Thyroid gland (tissue), 4 donors: Measurements from ENCODE around the gene ATP6V0D1. TPM values are rescaled to one million over a fixed set of nuclear protein-coding genes. Genes with fewer than 3 reads are reported as not detected.

Experiments used
- DNase-seq, 2 donors: peaks; one replicate each; pipeline ENCODE4 v3.0.0-alpha.2; 2019
- H3K27ac ChIP-seq, 3 donors: fragments of 200-600 bp; sonication (generic); 1 replicate in 2 of 3; 2 replicates in 1 of 3; pipeline ENCODE4 v1.5.1; 2016 to 2019; ENCODE audit warnings: mild to moderate bottlenecking in 1 of 3, moderate library complexity in 1 of 3
- H3K27me3 ChIP-seq: fragments of 200-600 bp; sonication (generic); one replicate; pipeline ENCODE4 v1.5.1; 2019
- H3K36me3 ChIP-seq, 2 donors: fragments of 200-600 bp; sonication (generic); one replicate each; pipeline ENCODE4 v1.5.1; 2016 to 2019
- H3K4me1 ChIP-seq, 2 donors: fragments of 200-600 bp; sonication (generic); one replicate each; pipeline ENCODE4 v1.5.1; 2017 to 2019
- H3K4me3 ChIP-seq, 3 donors: fragments of 200-600 bp; sonication (generic); replicated peaks in 1 of 3; 1 replicate in 2 of 3; 2 replicates in 1 of 3; pipeline ENCODE4 v1.5.1; 2016; ENCODE audit warnings: mild to moderate bottlenecking in 1 of 3
- H3K9me3 ChIP-seq: fragments of 200-600 bp; sonication (generic); one replicate; pipeline ENCODE4 v1.5.1; 2017
- CTCF ChIP-seq, 6 experiments: fragments of 200-600 bp in 3 of 6; fragments of 450-650 bp in 3 of 6; sonication (generic) in 3 of 6; IDR thresholded peaks; one replicate each; pipeline ENCODE4 v1.5.1; 2016 to 2019; ENCODE audit warnings: antibody characterized with exemption in 6 of 6, mild to moderate bottlenecking in 2 of 6, inconsistent platforms in 1 of 6, moderate library complexity in 1 of 6
- POLR2A ChIP-seq, 2 donors: fragments of 450-650 bp; IDR thresholded peaks; one replicate each; pipeline ENCODE4 v1.6.1; 2017; ENCODE audit warnings: antibody characterized with exemption in 2 of 2, mild to moderate bottlenecking in 2 of 2, moderate library complexity in 1 of 2
- WGBS, 2 donors: methylation state at CpG; one replicate each; pipeline ENCODE4 v1.1.5; 2017; 5-methylcytosine and 5-hydroxymethylcytosine counted together
- intact Hi-C: fragments of 100-400 bp; cut with DNase I; formaldehyde crosslinking; loops from one replicate; pipeline ENCODE4 v1.15.1; 2023
- total RNA-seq, 4 donors: library from RNA; depleted of rRNA; stranded (reverse); fragments of >200 nt; gene quantifications; one replicate each; pipeline ENCODE4 v1.2.3, GENCODE V29; 2016

The ATP6V0D1 gene
- total RNA-seq, 4 donors from 2014 or later, result 110 to 238 (median 142) TPM

- Histone ChIP-seq H3K27ac (peak overlapping the region; percentile 57 to 96 (median 77)), H3K4me3 (no peak overlapping the region), H3K9me3 (no peaks in the 10 kb centered on the region), H3K27me3 (no peaks in the 10 kb centered on the region), H3K4me1 (peaks cover 25 to 46% of the 10 kb centered on the region in 2 donors), H3K36me3 (no peaks in the 10 kb centered on the region)
- no peak for TF ChIP-seq CTCF (IDR thresholded peaks at IDR 0.05)
- no peak for TF ChIP-seq POLR2A (IDR thresholded peaks at IDR 0.05)
- WGBS, 2 donors, result 24 to 26% methylated on average over 5 of the region's 5 CpGs
- DNase-seq, result no peak
- intact Hi-C loops, result no loop called here
Measured at GRCh38 chr16:67424261-67424615, 56.7 kb downstream of the ATP6V0D1 start.

- H3K27me3 ChIP-seq, result no peaks in the 10 kb centered on the region
- intact Hi-C loops, result no loop called here
- WGBS, 2 donors, result 35 to 37% methylated on average over 9 of the region's 9 CpGs
- no peaks in the 10 kb centered on the region for H3K9me3 ChIP-seq
- DNase-seq, result peak in 1 of 2 donors; percentile 63
- H3K4me3 ChIP-seq, result no peak overlapping the region
- H3K27ac ChIP-seq, result peak overlapping the region; percentile 57 to 96 (median 77)
- TF ChIP-seq CTCF (IDR thresholded peaks at IDR 0.05) (no peak), POLR2A (IDR thresholded peaks at IDR 0.05) (no peak)
- no peaks in the 10 kb centered on the region for H3K36me3 ChIP-seq
- H3K4me1 ChIP-seq, result peaks cover 25 to 42% of the 10 kb centered on the region in 2 donors
Measured at GRCh38 chr16:67423611-67424260, 57.2 kb downstream of the ATP6V0D1 start.

- Histone ChIP-seq H3K9me3 (no peaks in the 10 kb centered on the region), H3K4me3 (no peak overlapping the region), H3K27me3 (no peaks in the 10 kb centered on the region), H3K27ac (peak overlapping the region in 1 of 3 donors; percentile 96), H3K36me3 (no peaks in the 10 kb centered on the region), H3K4me1 (peaks cover 21 to 34% of the 10 kb centered on the region in 2 donors)
- TF ChIP-seq CTCF (IDR thresholded peaks at IDR 0.05), result no peak
- TF ChIP-seq POLR2A (IDR thresholded peaks at IDR 0.05), result no peak
- 85 to 93% methylated on average over 5 of the region's 5 CpGs for WGBS, 2 donors
- intact Hi-C loops, result no loop called here
- DNase-seq, result no peak
Measured at GRCh38 chr16:67423015-67423414, 57.9 kb downstream of the ATP6V0D1 start.

DNA sequence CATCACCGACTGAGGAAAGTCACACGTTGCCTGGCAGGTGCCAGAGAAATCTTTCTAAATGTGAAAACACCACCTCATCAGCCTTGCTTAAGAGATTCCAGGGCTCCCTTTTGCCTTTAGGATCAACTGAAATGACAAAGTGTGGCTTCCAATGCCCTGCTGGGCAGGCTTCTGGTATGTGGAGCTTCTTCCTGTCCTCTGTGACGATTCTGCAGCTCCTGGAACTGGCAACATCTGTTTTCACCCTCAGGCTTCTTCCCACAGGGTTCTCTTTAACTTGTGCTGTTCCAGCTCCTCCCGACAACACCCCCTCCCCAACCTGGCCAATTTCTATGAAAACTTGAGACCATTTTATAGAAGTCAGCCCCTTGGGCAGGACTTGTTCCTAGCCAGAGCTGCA lies 59.9 kb downstream of the ATP6V0D1 start:
- 81 to 97% methylated on average over 4 of the region's 4 CpGs for WGBS, 2 donors
- Histone ChIP-seq H3K27me3 (no peaks in the 10 kb centered on the region), H3K36me3 (no peaks in the 10 kb centered on the region), H3K9me3 (no peaks in the 10 kb centered on the region), H3K4me1 (peaks cover 25 to 30% of the 10 kb centered on the region in 2 donors), H3K4me3 (no peak overlapping the region), H3K27ac (no peak overlapping the region)
- intact Hi-C loops, result no loop called here
- DNase-seq, result no peak
- TF ChIP-seq CTCF (IDR thresholded peaks at IDR 0.05) (no peak), POLR2A (IDR thresholded peaks at IDR 0.05) (no peak)

- intact Hi-C loops, result no loop called here
- H3K4me1 ChIP-seq, result peaks cover 24 to 28% of the 10 kb centered on the region in 2 donors
- H3K27ac ChIP-seq, result no peak overlapping the region
- no peaks in the 10 kb centered on the region for H3K36me3 ChIP-seq
- no peaks in the 10 kb centered on the region for H3K27me3 ChIP-seq
- H3K9me3 ChIP-seq, result no peaks in the 10 kb centered on the region
- no peak for DNase-seq
- 84 to 90% methylated on average over 3 of the region's 3 CpGs for WGBS, 2 donors
- no peak for TF ChIP-seq CTCF (IDR thresholded peaks at IDR 0.05)
- no peak for TF ChIP-seq POLR2A (IDR thresholded peaks at IDR 0.05)
- no peak overlapping the region for H3K4me3 ChIP-seq
Measured at GRCh38 chr16:67419931-67420330, 61.0 kb downstream of the ATP6V0D1 start.
